CD4-positive, alpha-beta T cell (primary cell): ENCODE measurements around the gene PRSS27. TPM values are rescaled to one million over a fixed set of nuclear protein-coding genes. Genes with fewer than 3 reads are reported as not detected.
A peak's percentile ranks its signal among the peaks of the same experiment; 100 is the strongest.
"Not testable (repeated sequence)": the region's sequence is repeated elsewhere in the genome, so short reads cannot be mapped to it uniquely, and the experiment has no call there.

ENCODE experiments used
- ATAC-seq: fragments of 200-7000 bp; cut with Tn5 transposase; one replicate; pipeline ENCODE4 v1.10.0; 2022; ENCODE audit warnings: mild to moderate bottlenecking; ENCODE audit not compliant: poor library complexity
- CTCF ChIA-PET: fragments of 350-600 bp; sonication (Branson Sonifier 250); formaldehyde crosslinking; loops from one replicate; lab custom pipeline; 2021; ENCODE audit warnings: antibody characterized with exemption, inconsistent platforms; lab: Charles Lee
- POLR2A ChIA-PET: fragments of 350-600 bp; sonication (Branson Sonifier 250); formaldehyde crosslinking; loops from one replicate; lab custom pipeline; 2021; ENCODE audit warnings: antibody characterized with exemption, inconsistent platforms; lab: Charles Lee
- DNase-seq, 14 experiments: peaks; one replicate each; pipeline ENCODE4 v3.0.0-alpha.2; 2013 to 2020; ENCODE audit warnings: mixed read lengths in 2 of 14
- H3K27ac ChIP-seq, 2 donors: one replicate each; pipeline versions ENCODE4 v1.5.1 to v1.7.0; 2013; ENCODE audit warnings: low read length in 2 of 2, low read depth in 1 of 2, mild to moderate bottlenecking in 1 of 2
- H3K27me3 ChIP-seq, 2 experiments: 1 replicate in 1 of 2; 2 replicates in 1 of 2; pipeline versions ENCODE4 v1.6.1 to v1.7.0; 2013; ENCODE audit warnings: low read length in 2 of 2, control low read depth in 1 of 2, mild to moderate bottlenecking in 1 of 2, moderate library complexity in 1 of 2; ENCODE audit not compliant: insufficient read depth in 2 of 2, control insufficient read depth in 1 of 2
- H3K36me3 ChIP-seq: one replicate; pipeline ENCODE4 v1.6.1; 2013; ENCODE audit warnings: low read length, control low read depth; ENCODE audit not compliant: insufficient read depth
- H3K4me1 ChIP-seq: one replicate; pipeline ENCODE4 v1.6.1; 2013; ENCODE audit warnings: low read length, control low read depth; ENCODE audit not compliant: insufficient read depth
- H3K4me3 ChIP-seq: one replicate; pipeline ENCODE4 v1.5.1; 2013; ENCODE audit warnings: mild to moderate bottlenecking, low read length, moderate library complexity
- H3K9me3 ChIP-seq, 2 experiments: 1 replicate in 1 of 2; 2 replicates in 1 of 2; pipeline versions ENCODE4 v1.6.1 to v1.7.0; 2013; ENCODE audit warnings: low read length in 2 of 2, mild to moderate bottlenecking in 2 of 2, control low read depth in 1 of 2, moderate library complexity in 1 of 2; ENCODE audit not compliant: control insufficient read depth in 1 of 2, insufficient read depth in 1 of 2
- H3K27ac Mint-ChIP-seq: one replicate; pipeline ENCODE4 v1.8.0; 2020; ENCODE audit warnings: mixed read lengths
- H3K27me3 Mint-ChIP-seq: one replicate; pipeline ENCODE4 v1.8.0; 2021; ENCODE audit warnings: mixed read lengths
- H3K36me3 Mint-ChIP-seq: one replicate; pipeline ENCODE4 v1.8.0; 2021; ENCODE audit warnings: low read depth, mixed read lengths
- H3K4me1 Mint-ChIP-seq: one replicate; pipeline ENCODE4 v1.8.0; 2021; ENCODE audit warnings: low read depth, mixed read lengths
- H3K4me3 Mint-ChIP-seq: one replicate; pipeline ENCODE4 v1.8.0; 2020; ENCODE audit warnings: mild to moderate bottlenecking, mixed read lengths
- H3K9me3 Mint-ChIP-seq: one replicate; pipeline ENCODE4 v1.8.0; 2020; ENCODE audit warnings: mixed read lengths
- CTCF ChIP-seq: fragments of 200-600 bp; IDR thresholded peaks from one replicate; pipeline ENCODE4 v1.8.0; 2022; ENCODE audit warnings: antibody characterized with exemption, mild to moderate bottlenecking
- intact Hi-C, 2 experiments: fragments of 100-400 bp; cut with DNase I in 1 of 2; cut with micrococcal nuclease in 1 of 2; formaldehyde crosslinking; loops; one replicate each; pipeline versions ENCODE4 v1.15.1 to v1.9.0; 2023 to 2025; cut with DNase I, micrococcal nuclease
- total RNA-seq, 174 experiments: library from RNA in 2 of 174; stranded (reverse) in 2 of 174; gene quantifications; one replicate each; pipeline ENCODE4 v1.2.3 and lab custom pipeline; 2021 to 2026

PRSS27 gene
- total RNA-seq, 2 experiments from 2014 or later: 0.28 to 0.44 TPM

- TF ChIP-seq CTCF: peak; percentile 56
- H3K4me3 ChIP-seq, CTCF ChIA-PET, H3K27ac ChIP-seq, ATAC-seq, H3K27me3 Mint-ChIP-seq, intact Hi-C loops, H3K9me3 Mint-ChIP-seq, H3K9me3 ChIP-seq, H3K27me3 ChIP-seq: not testable (repeated sequence)
- H3K4me1 ChIP-seq: peaks cover 39% of the 10 kb centered on the region
- Mint-ChIP-seq H3K4me1 (peaks cover 27% of the 10 kb centered on the region), H3K4me3 (peak overlapping the region; percentile 59), H3K36me3 (peaks cover 33% of the 10 kb centered on the region), H3K27ac (peak overlapping the region; percentile 19)
- POLR2A ChIA-PET: interaction anchor here (1.5 kb wide), 1 partner anchor 12 kb away, joined by 4 read pairs; the partner anchor contains the start of gene KCTD5
- peak; percentile 31 to 72 (median 54) for DNase-seq
- H3K36me3 ChIP-seq: peaks cover 17% of the 10 kb centered on the region
Observed at GRCh38 chr16:2670017-2670416, 50.0 kb downstream of the PRSS27 start.

GRCh38 chr16:2669587-2669986 is 50.4 kb downstream of the PRSS27 start:
- H3K27me3 ChIP-seq, H3K4me3 ChIP-seq, POLR2A ChIA-PET, H3K4me3 Mint-ChIP-seq, CTCF ChIA-PET, H3K27me3 Mint-ChIP-seq, intact Hi-C loops, ATAC-seq, DNase-seq, H3K27ac ChIP-seq, H3K9me3 Mint-ChIP-seq, H3K27ac Mint-ChIP-seq, H3K9me3 ChIP-seq: not testable (repeated sequence)
- peaks cover 27% of the 10 kb centered on the region for H3K4me1 Mint-ChIP-seq
- peaks cover 39% of the 10 kb centered on the region for H3K4me1 ChIP-seq
- peaks cover 17% of the 10 kb centered on the region for H3K36me3 ChIP-seq
- peaks cover 37% of the 10 kb centered on the region for H3K36me3 Mint-ChIP-seq

- H3K27ac Mint-ChIP-seq, POLR2A ChIA-PET: not testable (repeated sequence)
Observed at GRCh38 chr16:2666671-2667070, 53.4 kb downstream of the PRSS27 start.

GRCh38 chr16:2664574-2664982 is 55.4 kb downstream of the PRSS27 start:
- no peak overlapping the region for H3K4me3 ChIP-seq
- peaks cover 45% of the 10 kb centered on the region for H3K36me3 Mint-ChIP-seq

More at GRCh38 chr16:2666671-2667070, 53.4 kb downstream of the PRSS27 start:
- H3K4me3 Mint-ChIP-seq, H3K9me3 ChIP-seq, ATAC-seq, CTCF ChIA-PET, H3K4me3 ChIP-seq, DNase-seq, intact Hi-C loops, H3K27ac ChIP-seq, H3K27me3 ChIP-seq, H3K9me3 Mint-ChIP-seq, H3K27me3 Mint-ChIP-seq: not testable (repeated sequence)
- peaks cover 22% of the 10 kb centered on the region for H3K4me1 Mint-ChIP-seq
- Histone ChIP-seq H3K4me1 (peaks cover 33% of the 10 kb centered on the region), H3K36me3 (peaks cover 17% of the 10 kb centered on the region)
- H3K36me3 Mint-ChIP-seq: peaks cover 51% of the 10 kb centered on the region

More at GRCh38 chr16:2664574-2664982, 55.4 kb downstream of the PRSS27 start:
- Histone ChIP-seq H3K9me3 (no peaks in the 10 kb centered on the region), H3K36me3 (peaks cover 17% of the 10 kb centered on the region), H3K27ac (no peak overlapping the region), H3K4me1 (peaks cover 14% of the 10 kb centered on the region), H3K27me3 (no peaks in the 10 kb centered on the region)
- Mint-ChIP-seq H3K27me3 (no peaks in the 10 kb centered on the region), H3K4me3 (no peak overlapping the region), H3K9me3 (no peaks in the 10 kb centered on the region), H3K4me1 (peaks cover 15% of the 10 kb centered on the region), H3K27ac (no peak overlapping the region)
- no peak for TF ChIP-seq CTCF
- ChIA-PET CTCF (interaction anchor here (1.2 kb wide), 1 partner anchor 204 kb away, joined by 3 read pairs; no protein-coding TSS in a partner anchor), POLR2A (no interaction called here)
- ATAC-seq (no peak), DNase-seq (no peak)
- intact Hi-C loops: no loop called here
